Panc1 (cell line): ENCODE data around the gene CDK14. TPM values are rescaled to one million over a fixed set of nuclear protein-coding genes. Genes with fewer than 3 reads are reported as not detected.

Source experiments
- ATAC-seq: fragments of 200-7000 bp; cut with Tn5 transposase; 2 replicates; pipeline ENCODE4 v1.9.1; 2020; ENCODE audit warnings: mild to moderate bottlenecking, moderate library complexity
- BruUV-seq: library from RNA; stranded (reverse); fragments of 400-500 nt; replicated peaks from 2 replicates; lab custom pipeline; 2021; lab: Mats Ljungman, UMichigan
- CTCF ChIA-PET: fragments of 300-600 bp; sonication (Branson Sonifier 250); formaldehyde crosslinking; loops from one replicate; lab custom pipeline; 2022; ENCODE audit warnings: antibody characterized with exemption; lab: Charles Lee
- POLR2A ChIA-PET: fragments of 300-600 bp; sonication (Branson Sonifier 250); formaldehyde crosslinking; loops from one replicate; lab custom pipeline; 2022; ENCODE audit warnings: antibody characterized with exemption; lab: Charles Lee
- DNase-seq: peaks from one replicate; pipeline ENCODE4 v3.0.0-alpha.2; 2010; ENCODE audit warnings: low read depth, low spot score
- H3K27ac ChIP-seq: 2 replicates; pipeline ENCODE4 v1.5.1; 2011; ENCODE audit warnings: mild to moderate bottlenecking, low read length, inconsistent platforms
- H3K27me3 ChIP-seq: fragments of 200-500 bp; sonication (Bioruptor generic); 2 replicates; pipeline ENCODE4 v1.6.0; 2014; ENCODE audit warnings: low read length, inconsistent platforms; ENCODE audit not compliant: control insufficient read depth, insufficient read depth
- H3K36me3 ChIP-seq: fragments of 200-500 bp; sonication (Bioruptor generic); 2 replicates; pipeline ENCODE4 v1.5.1; 2014; ENCODE audit warnings: inconsistent platforms, mild to moderate bottlenecking, low read length, moderate library complexity; ENCODE audit not compliant: control insufficient read depth, insufficient read depth
- H3K4me1 ChIP-seq: 2 replicates; pipeline ENCODE4 v1.5.1; 2011; ENCODE audit warnings: inconsistent platforms, mild to moderate bottlenecking, low read length, moderate library complexity; ENCODE audit not compliant: control insufficient read depth, insufficient read depth
- H3K4me3 ChIP-seq, 2 experiments: 2 replicates each; pipeline ENCODE4 v1.5.1; 2011 to 2012; ENCODE audit warnings: low read depth in 2 of 2, low read length in 2 of 2, mild to moderate bottlenecking in 2 of 2, inconsistent platforms in 1 of 2, moderate library complexity in 1 of 2
- H3K9me3 ChIP-seq: fragments of 200-500 bp; sonication (Bioruptor generic); 2 replicates; pipeline ENCODE4 v1.5.1; 2014; ENCODE audit warnings: low read depth, mild to moderate bottlenecking, inconsistent platforms, low read length, moderate library complexity; ENCODE audit not compliant: control insufficient read depth, insufficient read depth
- POLR2AphosphoS5 ChIP-seq: IDR thresholded peaks from 2 replicates; pipeline ENCODE4 v1.6.1; 2012; ENCODE audit warnings: mild to moderate bottlenecking, low read depth, low read length, moderate library complexity
- SIN3A ChIP-seq: IDR thresholded peaks from 2 replicates; pipeline ENCODE4 v1.6.1; 2012; ENCODE audit warnings: low read depth, mild to moderate bottlenecking, low read length, moderate library complexity, borderline replicate concordance; ENCODE audit not compliant: insufficient read depth
- TCF7L2 ChIP-seq: IDR thresholded peaks from 2 replicates; pipeline ENCODE4 v1.6.1; 2011; ENCODE audit warnings: mild to moderate bottlenecking, low read depth, low read length, inconsistent platforms
- in situ Hi-C: cut with HindIII; loops from 2 replicates; pipeline ENCODE4 v1.10.0; 2016; ENCODE audit warnings: low sequenced_read_pairs, low pct_unique_long_range_greater_than_20kb
- intact Hi-C: fragments of 100-400 bp; cut with micrococcal nuclease; formaldehyde crosslinking; loops from one replicate; pipeline ENCODE4 v1.10.0; 2022; ENCODE audit not compliant: unreplicated experiment
- total RNA-seq: library from RNA; stranded (reverse); gene quantifications from one replicate; pipeline ENCODE4 v1.2.1, GENCODE V29; 2021; ENCODE audit not compliant: unreplicated experiment
- TF ChIP-seq, protein P1 (sequence below): fragments of 450-650 bp; IDR thresholded peaks from 2 replicates; pipeline ENCODE4 v1.5.1; 2017; ENCODE audit warnings: mild to moderate bottlenecking
- TF ChIP-seq, protein P2 (sequence below), 2 experiments: IDR thresholded peaks; 2 replicates each; pipeline ENCODE4 v1.6.1; 2011 to 2012; ENCODE audit warnings: low read depth in 2 of 2, control low read depth in 1 of 2, low read length in 1 of 2, mild to moderate bottlenecking in 1 of 2, moderate library complexity in 1 of 2; ENCODE audit not compliant: insufficient read depth in 1 of 2

The CDK14 gene
- total RNA-seq, 1 experiment from 2014 or later = 3.0 TPM

- intact Hi-C loops (no loop called here), in situ Hi-C loops (no loop called here)
- ATAC-seq = no peak
- ChIA-PET CTCF (no interaction called here), POLR2A (no interaction called here)
- no TSS peak for BruUV-seq
- TF ChIP-seq POLR2AphosphoS5 (no peak), SIN3A (no peak), TCF7L2 (no peak)
- TF ChIP-seq, protein P1, sequence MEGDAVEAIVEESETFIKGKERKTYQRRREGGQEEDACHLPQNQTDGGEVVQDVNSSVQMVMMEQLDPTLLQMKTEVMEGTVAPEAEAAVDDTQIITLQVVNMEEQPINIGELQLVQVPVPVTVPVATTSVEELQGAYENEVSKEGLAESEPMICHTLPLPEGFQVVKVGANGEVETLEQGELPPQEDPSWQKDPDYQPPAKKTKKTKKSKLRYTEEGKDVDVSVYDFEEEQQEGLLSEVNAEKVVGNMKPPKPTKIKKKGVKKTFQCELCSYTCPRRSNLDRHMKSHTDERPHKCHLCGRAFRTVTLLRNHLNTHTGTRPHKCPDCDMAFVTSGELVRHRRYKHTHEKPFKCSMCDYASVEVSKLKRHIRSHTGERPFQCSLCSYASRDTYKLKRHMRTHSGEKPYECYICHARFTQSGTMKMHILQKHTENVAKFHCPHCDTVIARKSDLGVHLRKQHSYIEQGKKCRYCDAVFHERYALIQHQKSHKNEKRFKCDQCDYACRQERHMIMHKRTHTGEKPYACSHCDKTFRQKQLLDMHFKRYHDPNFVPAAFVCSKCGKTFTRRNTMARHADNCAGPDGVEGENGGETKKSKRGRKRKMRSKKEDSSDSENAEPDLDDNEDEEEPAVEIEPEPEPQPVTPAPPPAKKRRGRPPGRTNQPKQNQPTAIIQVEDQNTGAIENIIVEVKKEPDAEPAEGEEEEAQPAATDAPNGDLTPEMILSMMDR = no peak
- TF ChIP-seq, protein P2, sequence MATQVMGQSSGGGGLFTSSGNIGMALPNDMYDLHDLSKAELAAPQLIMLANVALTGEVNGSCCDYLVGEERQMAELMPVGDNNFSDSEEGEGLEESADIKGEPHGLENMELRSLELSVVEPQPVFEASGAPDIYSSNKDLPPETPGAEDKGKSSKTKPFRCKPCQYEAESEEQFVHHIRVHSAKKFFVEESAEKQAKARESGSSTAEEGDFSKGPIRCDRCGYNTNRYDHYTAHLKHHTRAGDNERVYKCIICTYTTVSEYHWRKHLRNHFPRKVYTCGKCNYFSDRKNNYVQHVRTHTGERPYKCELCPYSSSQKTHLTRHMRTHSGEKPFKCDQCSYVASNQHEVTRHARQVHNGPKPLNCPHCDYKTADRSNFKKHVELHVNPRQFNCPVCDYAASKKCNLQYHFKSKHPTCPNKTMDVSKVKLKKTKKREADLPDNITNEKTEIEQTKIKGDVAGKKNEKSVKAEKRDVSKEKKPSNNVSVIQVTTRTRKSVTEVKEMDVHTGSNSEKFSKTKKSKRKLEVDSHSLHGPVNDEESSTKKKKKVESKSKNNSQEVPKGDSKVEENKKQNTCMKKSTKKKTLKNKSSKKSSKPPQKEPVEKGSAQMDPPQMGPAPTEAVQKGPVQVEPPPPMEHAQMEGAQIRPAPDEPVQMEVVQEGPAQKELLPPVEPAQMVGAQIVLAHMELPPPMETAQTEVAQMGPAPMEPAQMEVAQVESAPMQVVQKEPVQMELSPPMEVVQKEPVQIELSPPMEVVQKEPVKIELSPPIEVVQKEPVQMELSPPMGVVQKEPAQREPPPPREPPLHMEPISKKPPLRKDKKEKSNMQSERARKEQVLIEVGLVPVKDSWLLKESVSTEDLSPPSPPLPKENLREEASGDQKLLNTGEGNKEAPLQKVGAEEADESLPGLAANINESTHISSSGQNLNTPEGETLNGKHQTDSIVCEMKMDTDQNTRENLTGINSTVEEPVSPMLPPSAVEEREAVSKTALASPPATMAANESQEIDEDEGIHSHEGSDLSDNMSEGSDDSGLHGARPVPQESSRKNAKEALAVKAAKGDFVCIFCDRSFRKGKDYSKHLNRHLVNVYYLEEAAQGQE (IDR thresholded peaks at IDR 0.05; ENCODE audit: insufficient read depth in 1 of 2, low read depth in 2 of 2, low read length in 1 of 2) = no peak
- no peak for DNase-seq
- no peaks in the 10 kb centered on the region; the same call in 1 of the 2 replicates for H3K27me3 ChIP-seq
- H3K4me1 ChIP-seq = no peaks in the 10 kb centered on the region
- H3K4me3 ChIP-seq = no peak overlapping the region
- H3K36me3 ChIP-seq = no peaks in the 10 kb centered on the region
- H3K9me3 ChIP-seq = no peaks in the 10 kb centered on the region
- H3K27ac ChIP-seq = no peak overlapping the region
These were observed 73.4 kb downstream of the CDK14 start for GRCh38 chr7:90669492-90669891.

DNA sequence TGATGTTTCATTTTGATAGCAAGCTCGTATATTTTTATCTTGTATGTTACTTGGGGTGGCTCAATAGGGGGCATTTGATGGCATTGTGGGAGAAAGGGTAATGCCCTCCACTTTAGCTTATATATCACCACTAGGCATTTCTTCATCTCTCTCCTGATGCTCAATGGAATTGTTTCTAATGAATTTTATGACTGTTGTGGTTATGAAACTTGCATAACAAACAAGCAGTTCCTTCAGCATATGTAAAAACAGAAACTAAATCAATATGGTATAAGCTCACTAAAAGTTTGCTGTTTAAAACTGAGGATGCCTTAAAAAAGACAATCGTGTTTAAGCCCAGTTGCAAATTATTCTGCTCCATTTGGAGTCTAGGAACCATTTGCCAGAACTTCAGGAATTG, 75.5 kb downstream of the CDK14 start:
- Histone ChIP-seq H3K27me3 (no peaks in the 10 kb centered on the region; the same call in 1 of the 2 replicates), H3K4me1 (no peaks in the 10 kb centered on the region), H3K4me3 (no peak overlapping the region), H3K27ac (no peak overlapping the region), H3K9me3 (no peaks in the 10 kb centered on the region), H3K36me3 (no peaks in the 10 kb centered on the region)
- intact Hi-C loops (no loop called here), in situ Hi-C loops (no loop called here)
- DNase-seq (no peak), ATAC-seq (no peak)
- no TSS peak for BruUV-seq
- ChIA-PET CTCF (no interaction called here), POLR2A (no interaction called here)
- TF ChIP-seq TCF7L2 = no peak
- TF ChIP-seq, protein P1 = no peak
- TF ChIP-seq, protein P2 (IDR thresholded peaks at IDR 0.05; ENCODE audit: insufficient read depth in 1 of 2, low read depth in 2 of 2, low read length in 1 of 2) = no peak
